ENCODE data around the gene VOPP1. TPM values are rescaled to one million over a fixed set of nuclear protein-coding genes. Genes with fewer than 3 reads are reported as not detected.

Gene VOPP1
- total and polyA plus RNA-seq, 9 of the 15 experiments (the other 6 are each of a cell fraction or from before 2014, with no cell fraction given): 8.2 to 45.8 (median 31.2) TPM

- BruUV-seq (replicated peaks): no TSS peak
- TF ChIP-seq CBX5 (IDR thresholded peaks at IDR 0.05; ENCODE audit: borderline replicate concordance, low read depth): no peak
- TF ChIP-seq RBM15 (IDR thresholded peaks at IDR 0.05; ENCODE audit: insufficient read depth, low read length): no peak
- TF ChIP-seq HCFC1 (IDR thresholded peaks at IDR 0.05; ENCODE audit: low read depth, low read length): no peak
- no peak for TF ChIP-seq CUX1 (CRISPR knock-in tag; IDR thresholded peaks at IDR 0.05)
- no peak for TF ChIP-seq NKRF (IDR thresholded peaks at IDR 0.05; ENCODE audit: borderline replicate concordance)
- TF ChIP-seq ZNF644 (tag; IDR thresholded peaks at IDR 0.05; ENCODE audit: low read depth): no peak
- no peak for TF ChIP-seq ZNF407 (IDR thresholded peaks at IDR 0.05; ENCODE audit: low read depth)
- WGBS (ENCODE audit: insufficient coverage, low coverage, missing lambda C conversion rate): 91% methylated on average over 8 of the region's 8 CpGs
- ATAC-seq: no peak
- in situ Hi-C loops (cut with MboI) (no loop called here), intact Hi-C loops (cut with micrococcal nuclease) (no loop called here)
- Histone ChIP-seq H3K4me3 (no peak overlapping the region), H3K4me2 (ENCODE audit: insufficient read depth, low read length) (no peak overlapping the region), H3K27ac (ENCODE audit: extremely low read depth, low read depth, low read length) (no peak overlapping the region), H2AFZ (ENCODE audit: low read depth, low read length) (no peak overlapping the region), H3K4me1 (replicated peaks in 1 of 2; ENCODE audit: control insufficient read depth in 2 of 2, insufficient read depth in 2 of 2, low read length in 2 of 2) (no peaks in the 10 kb centered on the region), H3K79me2 (ENCODE audit: control insufficient read depth, insufficient read depth, low read length) (no peaks in the 10 kb centered on the region), H3K9ac (ENCODE audit: insufficient read depth in 1 of 2, low read depth in 2 of 2, low read length in 2 of 2) (no peak overlapping the region), H4K20me1 (replicated peaks; ENCODE audit: control insufficient read depth, insufficient read depth, low read length) (no peaks in the 10 kb centered on the region), H3K9me3 (replicated peaks; ENCODE audit: control insufficient read depth, insufficient read depth, low read depth, low read length) (peaks cover 2% of the 10 kb centered on the region; the same call in 1 of the 2 replicates), H3K36me3 (ENCODE audit: control insufficient read depth, insufficient read depth, low read length) (no peaks in the 10 kb centered on the region), H3K27me3 (ENCODE audit: control insufficient read depth in 2 of 2, insufficient read depth in 2 of 2, low read length in 2 of 2) (no peaks in the 10 kb centered on the region), H3K9me1 (ENCODE audit: control insufficient read depth, insufficient read depth, low read length) (no peaks in the 10 kb centered on the region)
- DNase-seq (ENCODE audit: extremely low read depth in 1 of 4, low spot score in 3 of 4): no peak
- no peak for FAIRE-seq
- ChIA-PET POLR2A (no interaction called here), CTCF (ENCODE audit: low intra/inter-chr PET ratio) (no interaction called here)
Measured at GRCh38 chr7:55468495-55468894, 103.8 kb downstream of the VOPP1 start.
